MM.1S (cell line): ENCODE data around the gene IDH1.
"Not testable (repeated sequence)": the region's sequence is repeated elsewhere in the genome, so short reads cannot be mapped to it uniquely, and the experiment has no call there.

Experiments
- DNase-seq: peaks from one replicate; pipeline ENCODE4 v3.0.0-alpha.2; 2015
- H2AFZ ChIP-seq: fragments of 300-600 bp; sonication (generic); 2 replicates; pipeline ENCODE4 v1.6.0; 2016; ENCODE audit warnings: antibody characterized with exemption, low read length
- H3F3A ChIP-seq: fragments of 300-600 bp; sonication (generic); 2 replicates; pipeline ENCODE4 v1.6.1; 2016; ENCODE audit warnings: mild to moderate bottlenecking, antibody characterized with exemption, low read length, moderate library complexity, mixed read lengths; ENCODE audit not compliant: insufficient read depth
- H3K27ac ChIP-seq: fragments of 300-600 bp; sonication (generic); 2 replicates; pipeline ENCODE4 v1.5.1; 2016; ENCODE audit warnings: mild to moderate bottlenecking, low read length
- H3K27me3 ChIP-seq: fragments of 300-600 bp; sonication (generic); replicated peaks from 2 replicates; pipeline ENCODE4 v1.6.0; 2016; ENCODE audit warnings: low read length; ENCODE audit not compliant: insufficient read depth
- H3K36me3 ChIP-seq: fragments of 300-600 bp; sonication (generic); replicated peaks from 2 replicates; pipeline ENCODE4 v1.6.1; 2016; ENCODE audit warnings: mild to moderate bottlenecking, low read length, mixed read lengths; ENCODE audit not compliant: insufficient read depth
- H3K4me1 ChIP-seq: fragments of 300-600 bp; sonication (generic); 2 replicates; pipeline ENCODE4 v1.6.1; 2016; ENCODE audit warnings: low read length, mixed read lengths
- H3K4me2 ChIP-seq: fragments of 300-600 bp; sonication (generic); 2 replicates; pipeline ENCODE4 v1.6.0; 2016; ENCODE audit warnings: low read depth, low read length
- H3K4me3 ChIP-seq: fragments of 300-600 bp; sonication (generic); 2 replicates; pipeline ENCODE4 v1.5.1; 2016; ENCODE audit warnings: low read length, mixed read lengths
- H3K79me2 ChIP-seq: fragments of 300-600 bp; sonication (generic); 2 replicates; pipeline ENCODE4 v1.6.1; 2016; ENCODE audit warnings: mixed run types, low read length, mixed read lengths
- H3K9ac ChIP-seq: fragments of 300-600 bp; sonication (generic); 2 replicates; pipeline ENCODE4 v1.6.1; 2016; ENCODE audit warnings: low read length, mixed read lengths
- H3K9me2 ChIP-seq: fragments of 300-600 bp; sonication (generic); replicated peaks from 2 replicates; pipeline ENCODE4 v1.6.1; 2016; ENCODE audit warnings: mild to moderate bottlenecking, low read length, mixed read lengths; ENCODE audit not compliant: insufficient read depth
- H3K9me3 ChIP-seq: fragments of 300-600 bp; sonication (generic); replicated peaks from 2 replicates; pipeline ENCODE4 v1.6.1; 2016; ENCODE audit warnings: mild to moderate bottlenecking, low read length, mixed read lengths; ENCODE audit not compliant: insufficient read depth
- H4K20me1 ChIP-seq: fragments of 300-600 bp; sonication (generic); 2 replicates; pipeline ENCODE4 v1.6.1; 2016; ENCODE audit warnings: mild to moderate bottlenecking, low read length, moderate library complexity, mixed read lengths; ENCODE audit not compliant: insufficient read depth
- CTCF ChIP-seq: fragments of 300-600 bp; sonication (generic); IDR thresholded peaks from 2 replicates; pipeline ENCODE4 v1.5.1; 2016; ENCODE audit warnings: antibody characterized with exemption, low read length, mixed read lengths
- EZH2 ChIP-seq: fragments of 300-600 bp; sonication (generic); optimal IDR thresholded peaks from 2 replicates; pipeline ENCODE3; 2017; ENCODE audit warnings: low read depth, mild to moderate bottlenecking, antibody characterized with exemption, low read length, mixed read lengths
- EZH2phosphoT487 ChIP-seq: fragments of 300-600 bp; sonication (generic); IDR thresholded peaks from 2 replicates; pipeline ENCODE4 v1.6.1; 2018; ENCODE audit warnings: antibody characterized with exemption, low read length

IDH1 gene

GRCh38 chr2:208265801-208266552 lies 11.1 kb upstream of the IDH1 start, which contains the start of gene PIKFYVE:
PIKFYVE (plus strand) TSS chr2:208266255; CDS start chr2:208271520, 5,265 bp downstream.
- H3K9me2 ChIP-seq = no peaks in the 10 kb centered on the region
- H3F3A ChIP-seq = peaks cover 18% of the 10 kb centered on the region
- DNase-seq = peak; percentile 97
- peak within 1 kb of the TSS; percentile 87 for H3K4me2 ChIP-seq
- H3K4me1 ChIP-seq = peaks cover 6% of the 10 kb centered on the region; the same call in 1 of the 2 replicates
- H3K27me3 ChIP-seq = no peaks in the 10 kb centered on the region
- H3K36me3 ChIP-seq = no peaks in the 10 kb centered on the region
- H2AFZ ChIP-seq = peak within 1 kb of the TSS; percentile 95
- H3K9ac ChIP-seq = peak within 1 kb of the TSS; percentile 54
- H3K27ac ChIP-seq = peak within 1 kb of the TSS; percentile 78
- H3K4me3 ChIP-seq = peak within 1 kb of the TSS; percentile 77
- no peaks in the 10 kb centered on the region for H4K20me1 ChIP-seq
- TF ChIP-seq EZH2 (no peak), EZH2phosphoT487 (no peak), CTCF (no peak)
- peaks cover 33% of the 10 kb centered on the region for H3K79me2 ChIP-seq
- H3K9me3 ChIP-seq = no peaks in the 10 kb centered on the region

- H3K4me2 ChIP-seq = peak overlapping the region; percentile 87
- no peaks in the 10 kb centered on the region for H4K20me1 ChIP-seq
- H3K9ac ChIP-seq = peak overlapping the region; percentile 54
- H3K4me1 ChIP-seq = peaks cover 6% of the 10 kb centered on the region; the same call in 1 of the 2 replicates
- DNase-seq = peak; percentile 25
- H3F3A ChIP-seq = peaks cover 18% of the 10 kb centered on the region
- no peaks in the 10 kb centered on the region for H3K36me3 ChIP-seq
- H3K9me2 ChIP-seq = no peaks in the 10 kb centered on the region
- H3K27ac ChIP-seq = peak overlapping the region; percentile 78
- peak overlapping the region; percentile 77 for H3K4me3 ChIP-seq
- H2AFZ ChIP-seq = peak overlapping the region; percentile 95
- H3K27me3 ChIP-seq = no peaks in the 10 kb centered on the region
- no peaks in the 10 kb centered on the region for H3K9me3 ChIP-seq
- H3K79me2 ChIP-seq = peaks cover 33% of the 10 kb centered on the region
- no peak for TF ChIP-seq EZH2
- TF ChIP-seq EZH2phosphoT487 = no peak
- TF ChIP-seq CTCF = no peak
Observed at GRCh38 chr2:208265371-208265800, 10.5 kb upstream of the IDH1 start.

- H3K27me3 ChIP-seq, H3K4me2 ChIP-seq, H3K4me3 ChIP-seq, H4K20me1 ChIP-seq, H3K27ac ChIP-seq, H3K36me3 ChIP-seq, H2AFZ ChIP-seq, H3F3A ChIP-seq, H3K9ac ChIP-seq, H3K9me3 ChIP-seq, H3K9me2 ChIP-seq, DNase-seq, H3K79me2 ChIP-seq: not testable (repeated sequence)
- H3K4me1 ChIP-seq = peaks cover 11% of the 10 kb centered on the region
Observed at GRCh38 chr2:208256849-208257813, 2.3 kb upstream of the IDH1 start.
